Activated naive CD4-positive, alpha-beta T cell treated with Interleukin-2 at 50 U/mL for 16 hours (primary cell): ENCODE measurements around the gene CDKL5.
"Not testable (repeated sequence)": the region's sequence is repeated elsewhere in the genome, so short reads cannot be mapped to it uniquely, and the experiment has no call there.

Source experiments
- DNase-seq: peaks from one replicate; pipeline ENCODE4 v3.0.0-alpha.2; 2020

The CDKL5 gene

GRCh38 chrX:18578546-18578945 lies 153.1 kb downstream of the CDKL5 start:
- DNase-seq = no peak

GRCh38 chrX:18579495-18579894 lies 154.1 kb downstream of the CDKL5 start:
- DNase-seq = no peak

- DNase-seq = no peak
These were observed 157.6 kb downstream of the CDKL5 start for GRCh38 chrX:18582910-18583493.

- not testable (repeated sequence) for DNase-seq
These were observed 163.9 kb downstream of the CDKL5 start for GRCh38 chrX:18589292-18589691.

- DNase-seq = no peak
These were observed 166.4 kb downstream of the CDKL5 start for GRCh38 chrX:18591834-18592233.

- DNase-seq = no peak
These were observed 168.7 kb downstream of the CDKL5 start for GRCh38 chrX:18594079-18594478.

GRCh38 chrX:18596096-18596495 lies 170.7 kb downstream of the CDKL5 start:
- no peak for DNase-seq

- DNase-seq = no peak
These were observed 173.0 kb downstream of the CDKL5 start for GRCh38 chrX:18598413-18598812.

- no peak for DNase-seq
These were observed 182.6 kb downstream of the CDKL5 start for GRCh38 chrX:18607966-18608365.

- DNase-seq = no peak
These were observed 188.7 kb downstream of the CDKL5 start for GRCh38 chrX:18613930-18614639.

GRCh38 chrX:18616688-18617406 lies 191.4 kb downstream of the CDKL5 start:
- no peak for DNase-seq

GRCh38 chrX:18617407-18617750 lies 192.0 kb downstream of the CDKL5 start:
- no peak for DNase-seq

GRCh38 chrX:18619288-18619687 lies 193.9 kb downstream of the CDKL5 start:
- no peak for DNase-seq

- DNase-seq = no peak
These were observed 194.9 kb downstream of the CDKL5 start for GRCh38 chrX:18620349-18620748.

- no peak for DNase-seq
These were observed 199.2 kb downstream of the CDKL5 start for GRCh38 chrX:18624599-18624998.

GRCh38 chrX:18630934-18631333 lies 205.5 kb downstream of the CDKL5 start:
- no peak for DNase-seq

GRCh38 chrX:18638398-18638797 lies 213.0 kb downstream of the CDKL5 start:
- DNase-seq = no peak

GRCh38 chrX:18639280-18639679 lies 213.9 kb downstream of the CDKL5 start:
- no peak for DNase-seq

- DNase-seq = no peak
These were observed 215.3 kb downstream of the CDKL5 start for GRCh38 chrX:18640686-18641085.

- DNase-seq = no peak
These were observed 217.8 kb downstream of the CDKL5 start for GRCh38 chrX:18643243-18643642.

- no peak for DNase-seq
These were observed 218.4 kb downstream of the CDKL5 start for GRCh38 chrX:18643853-18644252.

- DNase-seq = no peak
These were observed 222.2 kb downstream of the CDKL5 start for GRCh38 chrX:18647621-18648020.

- DNase-seq = no peak
These were observed 224.1 kb downstream of the CDKL5 start for GRCh38 chrX:18649498-18649951.

GRCh38 chrX:18650662-18651061 lies 225.3 kb downstream of the CDKL5 start:
- DNase-seq = no peak
